AG04449 (cell line): ENCODE data around the gene MYO7B.

Source experiments
- CTCF ChIA-PET: fragments of 350-600 bp; formaldehyde crosslinking; extraction: SDS; loops from one replicate; lab custom pipeline; 2021; ENCODE audit warnings: antibody characterized with exemption; lab: Yijun Ruan, JAX
- POLR2A ChIA-PET: fragments of 400-600, 350-600 bp; formaldehyde crosslinking; extraction: SDS; loops from one replicate; lab custom pipeline; 2020; ENCODE audit warnings: antibody characterized with exemption, inconsistent platforms; lab: Yijun Ruan, JAX
- DNase-seq: peaks from one replicate; pipeline ENCODE4 v3.0.0-alpha.2; 2010; ENCODE audit warnings: low read depth, low spot score
- H3K4me3 ChIP-seq: 2 replicates; pipeline ENCODE4 v1.5.1; 2011; ENCODE audit warnings: low read depth, mild to moderate bottlenecking, control low read depth, low read length
- CTCF ChIP-seq: IDR thresholded peaks from one replicate; pipeline ENCODE4 v1.5.1; 2011; ENCODE audit warnings: mild to moderate bottlenecking, moderate library complexity, low read length, control low read depth, inconsistent platforms; ENCODE audit not compliant: insufficient read depth; ENCODE audit errors: missing control alignments

Gene MYO7B

GRCh38 chr2:127552846-127553245 is 17.4 kb downstream of the MYO7B start:
- H3K4me3 ChIP-seq: no peak overlapping the region
- DNase-seq: no peak
- ChIA-PET CTCF (no interaction called here), POLR2A (no interaction called here)
- TF ChIP-seq CTCF: no peak

GRCh38 chr2:127558911-127559310 is 23.4 kb downstream of the MYO7B start:
- no peak for TF ChIP-seq CTCF
- no peak overlapping the region for H3K4me3 ChIP-seq
- ChIA-PET CTCF (interaction anchor here (1.0 kb wide), 1 partner anchor 9 kb away, joined by 3 read pairs; no protein-coding TSS in a partner anchor), POLR2A (no interaction called here)
- DNase-seq: no peak

GRCh38 chr2:127559454-127559853 is 24.0 kb downstream of the MYO7B start:
- no peak overlapping the region for H3K4me3 ChIP-seq
- ChIA-PET POLR2A (no interaction called here), CTCF (interaction anchor here (1.0 kb wide), 1 partner anchor 8 kb away, joined by 3 read pairs; no protein-coding TSS in a partner anchor)
- no peak for TF ChIP-seq CTCF
- no peak for DNase-seq

DNA sequence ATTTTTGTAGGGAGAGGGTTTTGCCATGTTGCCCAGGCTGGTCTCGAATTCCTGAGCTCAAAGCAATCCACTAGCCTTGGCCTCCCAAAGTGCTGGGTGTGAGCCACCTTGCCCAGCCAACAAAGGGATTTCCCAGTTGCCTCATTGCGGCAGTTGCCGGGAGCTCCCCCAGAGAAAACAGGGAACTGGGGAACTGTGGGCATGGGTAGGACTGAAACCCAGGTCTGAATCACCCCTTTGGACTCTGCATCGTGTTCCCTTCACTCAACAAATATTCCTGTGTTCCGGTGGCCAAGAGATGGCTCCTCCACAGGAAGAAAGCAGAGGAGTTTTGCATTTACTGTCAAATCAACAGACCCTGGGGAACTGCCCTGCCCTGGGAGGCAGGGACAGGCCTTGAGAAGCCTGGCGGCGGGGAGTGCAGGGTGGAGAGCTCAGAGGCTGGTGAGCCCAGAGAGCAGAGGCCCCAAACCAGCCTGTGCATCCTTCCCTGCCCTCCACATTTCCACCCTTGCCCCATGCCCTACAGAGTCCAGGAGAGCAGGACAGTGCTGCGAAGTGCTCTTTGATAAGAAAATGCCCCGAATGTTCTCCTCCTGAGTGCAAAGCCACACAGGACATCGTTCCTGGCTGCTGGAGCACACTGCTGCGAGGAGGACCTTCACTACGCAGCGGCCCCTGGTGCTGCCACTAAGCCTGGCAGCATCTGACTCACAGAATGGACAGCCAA is 24.9 kb downstream of the MYO7B start:
- peak; percentile 3 for TF ChIP-seq CTCF
- ChIA-PET POLR2A (no interaction called here), CTCF (no interaction called here)
- H3K4me3 ChIP-seq: no peak overlapping the region
- DNase-seq: no peak

DNA sequence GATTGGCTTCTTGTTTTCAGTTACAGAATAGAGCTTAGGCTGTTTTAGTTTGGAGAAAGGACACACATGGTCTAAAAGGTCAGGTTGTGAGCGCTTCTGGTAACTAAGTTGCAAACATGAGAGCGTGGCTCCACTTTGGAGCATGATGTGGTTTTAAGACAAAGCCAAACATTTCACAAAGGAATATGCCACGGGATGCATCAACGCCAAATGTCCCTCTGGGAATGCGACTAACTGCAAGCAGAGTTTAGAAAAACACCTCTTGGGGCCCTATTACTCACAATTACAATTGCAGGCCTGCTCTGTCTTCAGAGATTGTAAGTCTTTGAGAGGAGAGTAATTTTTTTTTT is 25.4 kb downstream of the MYO7B start:
- POLR2A ChIA-PET: no interaction called here
- no peak for TF ChIP-seq CTCF
- no peak for DNase-seq

DNA sequence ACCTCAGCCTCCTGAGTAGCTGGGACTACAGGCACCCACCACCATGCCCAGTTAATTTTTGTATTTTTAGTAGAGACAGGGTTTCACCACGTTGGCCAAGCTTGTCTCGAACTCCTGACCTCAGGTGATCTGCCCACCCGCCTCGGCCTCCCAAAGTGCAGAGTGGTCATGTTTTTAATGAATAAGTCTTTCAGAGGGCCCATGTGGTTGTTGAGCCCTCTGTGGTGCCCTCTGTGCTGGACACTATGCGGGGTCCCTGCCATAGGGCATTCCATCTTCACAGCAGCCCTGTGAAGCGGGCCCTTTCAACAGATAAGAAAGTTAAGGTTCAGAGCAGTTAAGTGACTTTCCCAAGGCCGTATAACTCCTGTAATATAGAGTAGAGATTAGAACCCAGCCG is 25.9 kb downstream of the MYO7B start:
- ChIA-PET POLR2A (no interaction called here), CTCF (no interaction called here)
- H3K4me3 ChIP-seq: no peak overlapping the region

More for the DNA sequence above, 25.4 kb downstream of the MYO7B start:
- CTCF ChIA-PET: no interaction called here
- no peak overlapping the region for H3K4me3 ChIP-seq

More for the DNA sequence above, 25.9 kb downstream of the MYO7B start:
- no peak for DNase-seq
- TF ChIP-seq CTCF: no peak
